Uterus (tissue), 4 donors: ENCODE data around the gene PLXNA4. TPM values are rescaled to one million over a fixed set of nuclear protein-coding genes. Genes with fewer than 3 reads are reported as not detected.

Experiments
- DNase-seq, 2 donors: peaks; one replicate each; pipeline ENCODE4 v3.0.0-alpha.2; 2019 to 2020
- H3K27ac ChIP-seq, 2 donors: fragments of 200-600 bp; sonication (generic); 1 replicate in 1 of 2; 2 replicates in 1 of 2; pipeline ENCODE4 v1.5.1; 2016 to 2018
- H3K27me3 ChIP-seq, 2 donors: fragments of 200-600 bp; sonication (generic); one replicate each; pipeline ENCODE4 v1.5.1; 2018 to 2019; ENCODE audit warnings: control low read depth in 1 of 2
- H3K36me3 ChIP-seq, 2 donors: fragments of 200-600 bp; sonication (generic); one replicate each; pipeline ENCODE4 v1.5.1; 2019; ENCODE audit warnings: control low read depth in 1 of 2
- H3K4me1 ChIP-seq, 2 donors: fragments of 200-600 bp; sonication (generic); one replicate each; pipeline ENCODE4 v1.5.1; 2018 to 2019; ENCODE audit warnings: control low read depth in 1 of 2
- H3K4me3 ChIP-seq, 2 donors: fragments of 200-600 bp; sonication (generic); 1 replicate in 1 of 2; 2 replicates in 1 of 2; pipeline ENCODE4 v1.5.1; 2018 to 2019; ENCODE audit warnings: mild to moderate bottlenecking in 1 of 2
- H3K9me3 ChIP-seq, 2 donors: fragments of 200-600 bp; sonication (generic); one replicate each; pipeline ENCODE4 v1.5.1; 2019; ENCODE audit warnings: control low read depth in 1 of 2
- POLR2A ChIP-seq, 2 donors: fragments of 450-650 bp; IDR thresholded peaks; one replicate each; pipeline ENCODE4 v1.6.1; 2016; ENCODE audit warnings: antibody characterized with exemption in 2 of 2, mild to moderate bottlenecking in 1 of 2, moderate library complexity in 1 of 2
- intact Hi-C: fragments of 100-400 bp; cut with DNase I; formaldehyde crosslinking; loops from one replicate; pipeline ENCODE4 v1.15.1; 2023; ENCODE audit warnings: low total_unique reads
- total RNA-seq, 4 donors: library from RNA; depleted of rRNA in 3 of 4; stranded (reverse); fragments of >200 nt in 3 of 4; gene quantifications; one replicate each; pipeline versions ENCODE4 v1.1.0 to v1.2.4, GENCODE V29; 2014 to 2023
- TF ChIP-seq, protein P1 (sequence below), 4 experiments: fragments of 200-600 bp in 2 of 4; fragments of 450-650 bp in 2 of 4; sonication (generic) in 2 of 4; IDR thresholded peaks; one replicate each; pipeline ENCODE4 v1.5.1; 2016 to 2019; ENCODE audit warnings: antibody characterized with exemption in 4 of 4, mild to moderate bottlenecking in 2 of 4, moderate library complexity in 1 of 4
- donor health status: DM: yes; HTN: yes; CAD: no.

The PLXNA4 gene
- total RNA-seq, 4 donors from 2014 or later, result 4.1 to 16.5 (median 7.7) TPM

DNA sequence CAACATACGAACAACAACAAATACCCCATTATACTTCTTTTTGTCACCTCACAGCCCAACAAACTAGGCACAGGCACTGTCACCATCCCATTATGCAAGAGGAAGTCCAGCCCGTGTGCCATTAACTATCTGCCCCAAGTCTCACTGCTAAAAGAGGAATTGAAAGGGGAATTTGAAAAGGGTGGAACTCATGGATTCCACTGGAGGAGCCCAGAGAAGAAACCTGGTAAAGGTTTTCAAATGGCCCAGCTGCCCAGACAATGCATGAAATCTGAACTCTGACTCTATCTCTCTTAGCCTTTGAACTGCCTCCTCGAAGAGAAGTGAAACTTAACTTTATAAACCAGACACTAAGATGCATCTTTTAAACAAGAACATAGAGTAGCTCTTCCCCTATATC is 130.0 kb downstream of the PLXNA4 start:
- Histone ChIP-seq H3K4me3 (no peak overlapping the region), H3K4me1 (no peaks in the 10 kb centered on the region), H3K27ac (no peak overlapping the region), H3K9me3 (no peaks in the 10 kb centered on the region), H3K27me3 (no peaks in the 10 kb centered on the region), H3K36me3 (no peaks in the 10 kb centered on the region)
- DNase-seq, result no peak
- TF ChIP-seq, protein P1, sequence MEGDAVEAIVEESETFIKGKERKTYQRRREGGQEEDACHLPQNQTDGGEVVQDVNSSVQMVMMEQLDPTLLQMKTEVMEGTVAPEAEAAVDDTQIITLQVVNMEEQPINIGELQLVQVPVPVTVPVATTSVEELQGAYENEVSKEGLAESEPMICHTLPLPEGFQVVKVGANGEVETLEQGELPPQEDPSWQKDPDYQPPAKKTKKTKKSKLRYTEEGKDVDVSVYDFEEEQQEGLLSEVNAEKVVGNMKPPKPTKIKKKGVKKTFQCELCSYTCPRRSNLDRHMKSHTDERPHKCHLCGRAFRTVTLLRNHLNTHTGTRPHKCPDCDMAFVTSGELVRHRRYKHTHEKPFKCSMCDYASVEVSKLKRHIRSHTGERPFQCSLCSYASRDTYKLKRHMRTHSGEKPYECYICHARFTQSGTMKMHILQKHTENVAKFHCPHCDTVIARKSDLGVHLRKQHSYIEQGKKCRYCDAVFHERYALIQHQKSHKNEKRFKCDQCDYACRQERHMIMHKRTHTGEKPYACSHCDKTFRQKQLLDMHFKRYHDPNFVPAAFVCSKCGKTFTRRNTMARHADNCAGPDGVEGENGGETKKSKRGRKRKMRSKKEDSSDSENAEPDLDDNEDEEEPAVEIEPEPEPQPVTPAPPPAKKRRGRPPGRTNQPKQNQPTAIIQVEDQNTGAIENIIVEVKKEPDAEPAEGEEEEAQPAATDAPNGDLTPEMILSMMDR (IDR thresholded peaks at IDR 0.05), result no peak
- TF ChIP-seq POLR2A (IDR thresholded peaks at IDR 0.05), result no peak
- intact Hi-C loops, result no loop called here

GRCh38 chr7:132443761-132444520 is 132.3 kb downstream of the PLXNA4 start:
- no peak for TF ChIP-seq POLR2A (IDR thresholded peaks at IDR 0.05)
- TF ChIP-seq, protein P1 (IDR thresholded peaks at IDR 0.05), result no peak
- H3K4me3 ChIP-seq, result no peak overlapping the region
- H3K36me3 ChIP-seq, result no peaks in the 10 kb centered on the region
- no peaks in the 10 kb centered on the region for H3K4me1 ChIP-seq
- no peaks in the 10 kb centered on the region for H3K9me3 ChIP-seq
- intact Hi-C loops, result no loop called here
- no peaks in the 10 kb centered on the region for H3K27me3 ChIP-seq
- DNase-seq, result no peak
- H3K27ac ChIP-seq, result no peak overlapping the region

- no peaks in the 10 kb centered on the region for H3K36me3 ChIP-seq
- no peaks in the 10 kb centered on the region for H3K9me3 ChIP-seq
- no peak for TF ChIP-seq POLR2A (IDR thresholded peaks at IDR 0.05)
- TF ChIP-seq, protein P1 (IDR thresholded peaks at IDR 0.05), result no peak
- intact Hi-C loops, result no loop called here
- DNase-seq, result no peak
- H3K27ac ChIP-seq, result no peak overlapping the region
- H3K4me1 ChIP-seq, result no peaks in the 10 kb centered on the region
- H3K4me3 ChIP-seq, result no peak overlapping the region
- H3K27me3 ChIP-seq, result no peaks in the 10 kb centered on the region
Observed at GRCh38 chr7:132441935-132442334, 134.3 kb downstream of the PLXNA4 start.

DNA sequence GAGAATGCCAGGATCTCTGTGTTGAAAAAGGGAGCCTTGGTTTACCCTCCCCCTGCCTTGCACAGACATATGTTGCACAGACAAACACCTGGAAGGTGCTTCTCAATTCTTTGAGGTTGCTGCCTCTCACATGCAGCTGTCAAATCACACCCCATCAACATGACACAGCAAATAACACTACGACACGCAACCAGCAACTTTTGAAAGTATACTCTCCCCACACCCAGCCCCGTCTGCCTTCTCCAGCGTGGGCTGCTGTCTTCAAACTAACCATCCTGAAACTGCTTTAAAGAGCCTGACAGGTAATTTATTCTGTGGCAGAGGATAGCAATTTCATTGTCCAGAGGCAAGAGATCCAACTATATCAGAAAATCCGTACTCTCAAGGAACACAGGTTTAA is 136.1 kb downstream of the PLXNA4 start:
- no peak overlapping the region for H3K4me3 ChIP-seq
- H3K36me3 ChIP-seq, result no peaks in the 10 kb centered on the region
- no peaks in the 10 kb centered on the region for H3K27me3 ChIP-seq
- no peak overlapping the region for H3K27ac ChIP-seq
- no peaks in the 10 kb centered on the region for H3K9me3 ChIP-seq
- no peaks in the 10 kb centered on the region for H3K4me1 ChIP-seq
- intact Hi-C loops, result no loop called here
- TF ChIP-seq, protein P1 (IDR thresholded peaks at IDR 0.05), result no peak
- no peak for TF ChIP-seq POLR2A (IDR thresholded peaks at IDR 0.05)
- DNase-seq, result no peak

DNA sequence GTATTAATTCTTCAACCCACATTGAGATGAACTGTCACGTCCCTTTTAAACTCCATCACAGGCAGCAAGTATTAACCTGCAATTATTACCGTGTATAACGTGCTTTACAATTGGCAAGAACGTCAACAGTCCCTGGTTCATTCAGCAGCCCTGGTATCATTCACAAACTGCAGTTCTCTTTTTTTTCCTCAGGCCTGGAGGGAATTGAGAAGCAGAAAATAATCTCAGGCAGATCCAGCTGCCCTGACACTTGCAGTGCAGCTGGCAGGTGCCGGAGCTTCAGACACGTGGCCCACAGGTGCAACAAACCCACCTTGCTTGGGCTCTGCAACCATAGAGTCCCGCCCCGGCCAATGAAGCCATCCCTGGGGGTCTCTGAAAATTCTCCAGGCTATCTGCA is 137.3 kb downstream of the PLXNA4 start:
- intact Hi-C loops, result no loop called here
- Histone ChIP-seq H3K36me3 (no peaks in the 10 kb centered on the region), H3K4me3 (no peak overlapping the region), H3K27ac (no peak overlapping the region), H3K9me3 (no peaks in the 10 kb centered on the region), H3K4me1 (no peaks in the 10 kb centered on the region), H3K27me3 (no peaks in the 10 kb centered on the region)
- DNase-seq, result no peak
- no peak for TF ChIP-seq POLR2A (IDR thresholded peaks at IDR 0.05)
- TF ChIP-seq, protein P1 (IDR thresholded peaks at IDR 0.05), result no peak
